GM13977 (cell line): ENCODE data around the gene GPC5.

Source experiments
- DNase-seq: peaks from one replicate; pipeline ENCODE4 v3.0.0; 2012; ENCODE audit warnings: low spot score
- CTCF ChIP-seq: IDR thresholded peaks from 2 replicates; pipeline ENCODE4 v1.5.1; 2012; ENCODE audit warnings: mild to moderate bottlenecking, control low read depth; ENCODE audit not compliant: insufficient read depth; ENCODE audit errors: extremely low read depth, missing control alignments
- in situ Hi-C: fragments of 300-500 bp; cut with MboI; formaldehyde crosslinking; loops from one replicate; pipeline ENCODE4 v1.12.0; 2022; ENCODE audit warnings: low sequenced_read_pairs, low pct_unique_long_range_greater_than_20kb, mixed read lengths, inconsistent platforms; ENCODE audit not compliant: unreplicated experiment

GPC5 gene

GRCh38 chr13:92775658-92776057 is 1377.2 kb downstream of the GPC5 start:
- TF ChIP-seq CTCF = no peak
- in situ Hi-C loops = no loop called here
- DNase-seq = no peak

- no peak for TF ChIP-seq CTCF
- DNase-seq = no peak
- in situ Hi-C loops = no loop called here
Observed at GRCh38 chr13:92781965-92782690, 1383.7 kb downstream of the GPC5 start.

- TF ChIP-seq CTCF = no peak
- no peak for DNase-seq
- in situ Hi-C loops = no loop called here
Observed at GRCh38 chr13:92802776-92803175, 1404.4 kb downstream of the GPC5 start.

DNA sequence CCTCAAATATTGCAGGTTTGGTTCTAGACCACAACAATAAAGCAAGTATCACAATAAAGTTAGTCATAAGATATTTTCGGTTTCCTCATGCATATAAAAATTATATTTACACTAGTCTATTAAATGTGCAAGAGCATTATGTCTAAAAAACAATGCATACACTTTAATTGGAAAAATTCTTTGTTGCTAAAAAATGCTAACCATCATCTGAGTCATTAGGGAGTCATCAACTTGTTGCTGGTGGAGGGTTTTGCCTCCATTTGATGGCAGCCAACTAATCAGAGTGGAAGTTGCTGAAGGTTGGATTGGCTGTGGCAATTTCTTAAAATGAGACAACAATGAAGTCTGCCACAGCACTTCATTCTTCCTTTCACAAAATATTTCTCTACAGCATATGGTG is 1405.9 kb downstream of the GPC5 start:
- TF ChIP-seq CTCF = no peak
- in situ Hi-C loops = no loop called here
- DNase-seq = no peak

DNA sequence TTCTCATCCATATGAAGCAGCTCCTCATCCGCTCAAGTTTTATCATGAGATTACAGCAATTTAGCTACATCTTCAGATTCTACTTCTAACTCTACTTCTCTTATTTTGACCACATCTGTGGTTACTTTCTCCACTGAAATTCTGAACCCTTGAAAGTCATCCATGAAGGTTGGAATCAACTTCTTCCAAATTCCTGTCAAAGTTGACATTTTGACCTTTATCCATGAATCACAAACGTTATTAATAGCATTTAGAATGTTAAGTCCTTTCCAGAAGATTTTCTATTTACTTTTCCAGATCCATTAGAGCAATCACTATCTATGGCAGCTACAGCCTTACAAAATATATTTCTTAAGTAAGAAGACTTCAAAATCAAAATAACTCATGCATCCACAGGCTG is 1406.5 kb downstream of the GPC5 start:
- in situ Hi-C loops = no loop called here
- DNase-seq = no peak
- no peak for TF ChIP-seq CTCF

DNA sequence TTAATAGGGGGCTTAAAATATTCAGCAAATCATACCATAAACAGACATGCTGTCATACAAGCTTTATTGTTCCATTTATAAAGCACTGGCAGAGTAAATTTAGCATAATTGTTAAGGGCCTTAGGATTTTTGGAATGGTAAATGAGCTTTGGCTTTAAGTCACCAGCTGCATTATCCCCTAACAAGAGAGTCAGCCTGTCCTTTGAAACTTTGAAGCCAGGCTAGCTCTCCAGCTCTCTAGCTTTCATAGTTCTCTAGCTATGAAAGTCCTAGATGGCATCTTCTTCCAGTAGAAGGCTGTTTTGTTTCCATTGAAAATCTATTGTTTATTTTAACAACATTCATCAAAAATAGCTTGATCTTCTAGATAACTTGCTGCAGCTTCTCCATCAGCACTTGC is 1407.3 kb downstream of the GPC5 start:
- DNase-seq = no peak
- TF ChIP-seq CTCF = no peak
- in situ Hi-C loops = no loop called here

- TF ChIP-seq CTCF = no peak
- in situ Hi-C loops = no loop called here
- DNase-seq = no peak
Observed at GRCh38 chr13:92806215-92806614, 1407.8 kb downstream of the GPC5 start.
